ENCODE data around the gene TMEM97.

GRCh38 chr17:28270055-28270454 lies 48.9 kb upstream of the TMEM97 start:
- TF ChIP-seq MXI1 (conservative IDR thresholded peaks at IDR 0.05; ENCODE audit: poor library complexity, severe bottlenecking) (no peak), POLR2AphosphoS5 (IDR thresholded peaks at IDR 0.05) (no peak), RAD21 (conservative IDR thresholded peaks at IDR 0.05) (no peak), REST (IDR thresholded peaks at IDR 0.05; ENCODE audit: borderline replicate concordance) (no peak), EP300 (conservative IDR thresholded peaks at IDR 0.05; ENCODE audit: poor library complexity, severe bottlenecking) (no peak), EZH2 (IDR thresholded peaks at IDR 0.05; ENCODE audit: borderline replicate concordance, insufficient read depth, low read length, poor library complexity, severe bottlenecking) (no peak)
- TF ChIP-seq, protein P1, sequence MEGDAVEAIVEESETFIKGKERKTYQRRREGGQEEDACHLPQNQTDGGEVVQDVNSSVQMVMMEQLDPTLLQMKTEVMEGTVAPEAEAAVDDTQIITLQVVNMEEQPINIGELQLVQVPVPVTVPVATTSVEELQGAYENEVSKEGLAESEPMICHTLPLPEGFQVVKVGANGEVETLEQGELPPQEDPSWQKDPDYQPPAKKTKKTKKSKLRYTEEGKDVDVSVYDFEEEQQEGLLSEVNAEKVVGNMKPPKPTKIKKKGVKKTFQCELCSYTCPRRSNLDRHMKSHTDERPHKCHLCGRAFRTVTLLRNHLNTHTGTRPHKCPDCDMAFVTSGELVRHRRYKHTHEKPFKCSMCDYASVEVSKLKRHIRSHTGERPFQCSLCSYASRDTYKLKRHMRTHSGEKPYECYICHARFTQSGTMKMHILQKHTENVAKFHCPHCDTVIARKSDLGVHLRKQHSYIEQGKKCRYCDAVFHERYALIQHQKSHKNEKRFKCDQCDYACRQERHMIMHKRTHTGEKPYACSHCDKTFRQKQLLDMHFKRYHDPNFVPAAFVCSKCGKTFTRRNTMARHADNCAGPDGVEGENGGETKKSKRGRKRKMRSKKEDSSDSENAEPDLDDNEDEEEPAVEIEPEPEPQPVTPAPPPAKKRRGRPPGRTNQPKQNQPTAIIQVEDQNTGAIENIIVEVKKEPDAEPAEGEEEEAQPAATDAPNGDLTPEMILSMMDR (IDR thresholded peaks at IDR 0.05; ENCODE audit: poor library complexity, severe bottlenecking) = no peak

All from neural cell (in vitro differentiated cells).